ENCODE data around the gene DUSP16.

DNA sequence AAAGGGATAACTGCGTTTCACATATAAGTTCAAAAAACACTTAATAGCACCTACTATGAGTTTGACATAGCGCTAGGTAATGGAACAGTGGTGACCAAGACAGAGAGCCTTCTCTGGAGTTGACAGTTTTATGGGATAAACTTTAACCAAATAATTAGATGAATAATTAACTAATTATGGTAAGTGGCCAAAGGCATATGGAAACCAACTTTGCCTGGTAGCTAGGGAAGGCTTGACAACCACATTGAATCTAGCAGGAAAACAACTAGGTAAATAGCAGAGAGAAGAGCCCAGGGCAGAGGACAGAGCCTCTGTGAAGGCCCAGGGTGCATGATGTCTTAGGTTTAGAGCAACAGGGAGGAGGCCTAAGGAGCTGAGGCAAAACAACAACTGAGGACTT, 52.1 kb downstream of the DUSP16 start:
- TF ChIP-seq POLR2A (IDR thresholded peaks at IDR 0.05; ENCODE audit: low read depth, low read length) (no peak), TAF1 (IDR thresholded peaks at IDR 0.05; ENCODE audit: borderline replicate concordance, low read depth, low read length) (no peak)

Data from GM12892 (cell line).